OCI-LY7 (cell line): ENCODE results near the gene IGSF3.

Experiments
- CTCF ChIP-seq: fragments of 200-600 bp; sonication (generic); conservative IDR thresholded peaks from 2 replicates; pipeline ENCODE4 v1.5.1; 2014; ENCODE audit warnings: mild to moderate bottlenecking, antibody characterized with exemption, low read length, moderate library complexity, mixed read lengths
- EZH2phosphoT487 ChIP-seq: fragments of 200-600 bp; sonication (generic); IDR thresholded peaks from 2 replicates; pipeline ENCODE4 v1.6.1; 2018; ENCODE audit warnings: low read depth, borderline replicate concordance, mild to moderate bottlenecking, mixed run types, antibody characterized with exemption, low read length, moderate library complexity, mixed read lengths

- TF ChIP-seq CTCF: no peak
- no peak for TF ChIP-seq EZH2phosphoT487
Measured at GRCh38 chr1:116554924-116555323, 112.6 kb downstream of the IGSF3 start.
